Cardiac septum (tissue), 1 donor: ENCODE measurements around the gene TMEM143. TPM values are rescaled to one million over a fixed set of nuclear protein-coding genes. Genes with fewer than 3 reads are reported as not detected.

Experiments
- total RNA-seq: library from RNA; stranded (reverse); fragmentation: NEBNext Ultra II Directional; extraction: Animal tissue kit (Norgen Biotek cat#: 25700); gene quantifications from one replicate; pipeline ENCODE4 v1.2.1, GENCODE V29; 2021
- donor health status: DM: no; HTN: no; CAD: no.

Gene TMEM143
- total RNA-seq, 1 donor from 2014 or later = 50.2 TPM

Other genes starting within 250 kb of the TMEM143 start
- gene LIG1, start 193.6 kb downstream of the TMEM143 start, total RNA-seq = 5.2 TPM
- gene ZSWIM9, start 193.3 kb downstream of the TMEM143 start, total RNA-seq = 6.9 TPM
- 26.1 TPM for gene CARD8, start 108.0 kb downstream of the TMEM143 start, total RNA-seq
- gene ZNF114, start 93.9 kb downstream of the TMEM143 start, total RNA-seq = 0.35 TPM
- gene EMP3, start 38.4 kb downstream of the TMEM143 start, total RNA-seq = 47.3 TPM
- not detected for gene SYNGR4, start 427 bp upstream of the TMEM143 start, total RNA-seq
- gene KDELR1, start 27.6 kb upstream of the TMEM143 start, total RNA-seq = 70.1 TPM
- 0.70 TPM for gene GRIN2D, start 29.7 kb upstream of the TMEM143 start, total RNA-seq
- gene GRWD1, start 82.0 kb upstream of the TMEM143 start, total RNA-seq = 17.5 TPM
- gene KCNJ14, start 91.6 kb upstream of the TMEM143 start, total RNA-seq = 0.32 TPM
- 46.4 TPM for gene CYTH2, start 105.4 kb upstream of the TMEM143 start, total RNA-seq
- gene LMTK3, start 147.9 kb upstream of the TMEM143 start, total RNA-seq = 3.0 TPM
- 0.19 TPM for gene SULT2B1, start 188.2 kb upstream of the TMEM143 start, total RNA-seq
- gene SPACA4, start 242.8 kb upstream of the TMEM143 start, total RNA-seq = not detected